Epithelial cell of prostate (primary cell): ENCODE results near the gene GRB7.
"Not testable (repeated sequence)": the region's sequence is repeated elsewhere in the genome, so short reads cannot be mapped to it uniquely, and the experiment has no call there.

Source experiments
- DNase-seq: peaks from one replicate; pipeline ENCODE4 v3.0.0-alpha.2; 2011; ENCODE audit warnings: low read depth, low spot score
- H3K27ac ChIP-seq: fragments of 450-650 bp; 2 replicates; pipeline ENCODE4 v1.5.1; 2017; ENCODE audit warnings: mild to moderate bottlenecking

Gene GRB7

DNA sequence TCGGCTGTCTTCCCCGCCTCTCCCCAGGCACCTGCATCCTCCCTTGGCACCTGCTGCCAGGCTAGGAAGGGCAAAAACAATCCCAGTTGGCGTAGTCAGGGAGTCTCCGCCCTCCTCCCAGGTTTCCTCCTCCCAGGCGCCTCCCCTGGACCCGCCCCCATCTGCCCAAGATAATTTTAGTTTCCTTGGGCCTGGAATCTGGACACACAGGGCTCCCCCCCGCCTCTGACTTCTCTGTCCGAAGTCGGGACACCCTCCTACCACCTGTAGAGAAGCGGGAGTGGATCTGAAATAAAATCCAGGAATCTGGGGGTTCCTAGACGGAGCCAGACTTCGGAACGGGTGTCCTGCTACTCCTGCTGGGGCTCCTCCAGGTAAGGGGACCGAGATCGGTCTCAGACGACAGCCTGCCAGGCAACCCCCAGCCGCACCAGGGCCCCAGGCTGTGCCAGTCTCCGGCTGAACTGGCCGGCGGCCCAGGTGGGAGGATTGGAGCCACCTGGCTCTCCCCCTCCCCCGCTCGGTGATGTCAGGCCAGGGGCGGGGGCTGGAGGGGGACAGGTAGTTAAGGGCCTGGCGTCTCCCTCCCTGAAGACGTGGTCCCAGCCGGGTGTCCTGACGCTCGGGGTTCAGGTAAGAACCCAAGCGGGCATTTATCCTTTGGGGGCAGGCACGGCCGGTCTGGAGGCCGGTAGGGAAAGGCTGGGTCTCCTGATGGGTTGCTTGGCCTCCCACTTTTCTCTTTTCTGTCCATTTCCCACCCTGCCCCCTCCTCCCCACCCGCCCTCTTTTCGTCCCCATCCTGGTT lies at the start of gene GRB7:
Gene GRB7, plus strand, starts transcription at position 179 of the 808 bp plus-strand sequence. CDS start 4,364 bp downstream, outside the sequence.
- no peak for DNase-seq
- H3K27ac ChIP-seq, result peak within 1 kb of the TSS; percentile 99

DNA sequence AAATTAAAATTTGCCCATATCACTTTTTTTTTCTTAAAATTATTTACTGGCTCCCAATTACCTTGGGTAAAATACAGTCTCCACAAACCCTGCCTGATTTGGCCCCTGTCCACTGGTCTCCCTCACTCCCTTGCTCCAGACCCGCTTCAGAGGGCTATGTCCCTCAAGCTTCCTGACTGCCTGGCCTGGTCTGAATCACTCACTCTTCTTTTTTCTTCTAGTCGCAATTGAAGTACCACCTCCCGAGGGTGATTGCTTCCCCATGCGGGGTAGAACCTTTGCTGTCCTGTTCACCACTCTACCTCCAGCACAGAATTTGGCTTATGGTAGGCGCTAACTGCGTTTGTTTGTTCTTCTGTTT lies 49.3 kb upstream of the GRB7 start:
- DNase-seq, result no peak
- H3K27ac ChIP-seq, result peak overlapping the region; percentile 81

DNA sequence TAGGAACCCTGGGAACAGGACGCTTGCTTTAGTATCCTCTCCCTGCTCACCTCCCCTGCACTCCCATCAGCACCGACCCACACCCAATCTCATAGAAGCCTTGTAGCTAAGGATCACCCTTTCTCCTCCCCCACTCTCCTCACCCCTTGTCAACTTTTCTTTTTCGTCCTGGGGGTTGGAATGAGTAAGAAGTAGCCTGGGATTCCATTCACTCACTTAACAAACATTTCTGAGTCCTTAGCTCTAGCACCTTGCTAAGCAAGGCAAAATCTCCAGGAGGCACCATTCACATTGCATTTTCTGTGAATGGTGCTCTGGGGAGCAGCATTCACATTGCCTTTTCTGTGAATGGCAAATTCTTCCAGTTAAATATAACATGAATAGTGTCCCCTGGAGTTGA lies 48.8 kb upstream of the GRB7 start:
- no peak for DNase-seq

DNA sequence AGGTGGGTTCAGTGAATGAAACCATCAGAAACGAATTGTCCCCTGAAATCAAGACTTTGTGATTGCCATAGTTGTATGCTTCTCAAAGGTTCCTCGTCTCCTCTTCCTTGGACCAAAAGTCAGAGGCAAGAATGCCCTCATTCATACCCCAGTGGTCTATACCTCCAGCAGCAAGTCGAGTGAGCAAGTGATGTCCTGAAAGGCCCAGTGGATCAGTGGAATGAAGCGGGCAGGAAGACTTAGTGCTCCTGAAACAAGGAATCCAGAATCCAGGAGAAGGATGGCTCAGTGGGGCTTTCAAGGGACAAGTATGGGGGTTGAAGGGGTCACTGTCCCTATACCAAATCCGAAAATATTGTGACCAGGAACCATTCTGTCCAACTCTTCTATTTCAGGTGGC lies 43.1 kb upstream of the GRB7 start:
- no peak for DNase-seq
- H3K27ac ChIP-seq, result no peak overlapping the region

More for the DNA sequence above, 48.8 kb upstream of the GRB7 start:
- H3K27ac ChIP-seq, result peak overlapping the region; percentile 81

DNA sequence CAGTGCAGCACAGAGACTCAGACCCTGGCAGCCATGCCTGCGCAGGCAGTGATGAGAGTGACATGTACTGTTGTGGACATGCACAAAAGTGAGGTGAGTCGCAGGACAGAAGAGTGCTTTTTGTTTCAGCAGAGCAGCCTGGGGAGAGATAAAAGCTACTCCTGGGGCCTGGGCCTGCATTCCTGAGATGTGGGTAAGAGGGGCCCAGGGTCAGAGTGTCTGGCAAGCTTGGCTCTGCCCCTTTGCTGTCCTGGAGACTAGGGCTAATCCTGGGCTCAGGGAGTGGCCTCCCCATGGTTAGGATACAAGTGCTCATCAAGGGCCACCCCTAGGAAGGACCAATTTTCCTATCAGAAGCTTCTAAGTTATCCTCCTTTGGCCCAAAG lies 42.7 kb upstream of the GRB7 start:
- DNase-seq, result no peak
- H3K27ac ChIP-seq, result no peak overlapping the region

DNA sequence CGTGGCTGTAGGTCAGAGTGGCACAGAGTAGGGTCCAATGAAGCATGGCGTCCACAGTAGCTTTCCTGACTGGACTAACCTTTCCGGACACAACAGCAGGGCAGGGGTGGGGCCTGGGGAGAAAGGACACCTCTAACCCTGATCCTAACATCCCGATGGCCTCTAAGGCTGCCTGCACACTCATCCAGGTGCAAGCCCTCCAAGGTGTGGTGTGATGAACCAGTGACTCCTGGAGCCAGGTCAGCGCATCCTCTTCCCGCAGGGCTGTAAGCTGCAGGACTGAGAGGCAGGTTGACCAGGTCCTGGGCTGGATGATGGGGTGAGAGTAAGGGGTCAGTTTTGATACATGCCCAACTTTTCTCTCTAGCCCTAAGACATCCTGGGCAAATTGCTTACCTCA lies 41.0 kb upstream of the GRB7 start:
- no peak overlapping the region for H3K27ac ChIP-seq
- no peak for DNase-seq

DNA sequence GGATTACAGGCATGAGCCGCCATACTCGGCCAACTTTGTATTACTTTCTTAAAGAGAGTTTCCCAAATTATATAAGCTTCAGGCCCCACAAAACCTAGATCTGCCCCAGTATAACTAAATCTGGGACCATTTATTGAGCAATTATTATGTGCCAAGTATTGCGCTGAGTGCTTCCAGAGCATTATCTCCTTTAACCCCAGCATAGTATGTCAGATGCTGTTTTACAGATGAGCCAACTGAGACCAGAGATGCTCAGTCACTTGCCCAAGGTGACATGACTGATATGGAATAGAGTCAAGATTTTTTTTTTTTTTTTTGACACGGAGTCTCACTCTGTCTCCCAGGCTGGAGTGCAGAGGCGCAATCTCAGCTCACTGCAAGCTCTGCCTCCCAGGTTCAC lies 39.8 kb upstream of the GRB7 start:
- H3K27ac ChIP-seq, result no peak overlapping the region
- no peak for DNase-seq

DNA sequence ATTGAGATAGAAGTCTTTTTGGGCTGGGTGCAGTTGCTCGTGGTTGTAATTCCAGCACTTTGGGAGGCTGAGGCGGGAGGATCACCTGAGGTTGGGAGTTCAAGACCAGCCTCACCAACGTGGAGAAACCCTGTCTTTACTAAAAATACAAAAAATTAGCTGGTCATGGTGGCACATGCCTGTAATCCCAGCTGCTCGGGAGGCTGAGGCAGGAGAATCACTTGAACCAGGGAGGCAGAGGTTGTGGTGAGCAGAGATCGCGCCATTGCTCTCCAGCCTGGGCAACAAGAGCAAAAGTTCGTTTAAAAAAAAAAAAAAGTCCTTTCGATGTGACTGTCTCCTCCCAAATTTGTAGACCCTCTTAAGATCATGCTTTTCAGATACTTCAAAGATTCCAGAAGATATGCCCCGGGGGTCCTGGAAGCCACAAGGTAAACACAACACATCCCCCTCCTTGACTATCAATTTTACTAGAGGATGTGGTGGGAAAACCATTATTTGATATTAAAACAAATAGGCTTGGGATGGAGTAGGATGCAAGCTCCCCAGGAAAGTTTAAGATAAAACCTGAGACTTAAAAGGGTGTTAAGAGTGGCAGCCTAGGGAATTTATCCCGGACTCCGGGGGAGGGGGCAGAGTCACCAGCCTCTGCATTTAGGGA lies 38.5 kb upstream of the GRB7 start:
- not testable (repeated sequence) for DNase-seq
- peak overlapping the region; percentile 56 for H3K27ac ChIP-seq

DNA sequence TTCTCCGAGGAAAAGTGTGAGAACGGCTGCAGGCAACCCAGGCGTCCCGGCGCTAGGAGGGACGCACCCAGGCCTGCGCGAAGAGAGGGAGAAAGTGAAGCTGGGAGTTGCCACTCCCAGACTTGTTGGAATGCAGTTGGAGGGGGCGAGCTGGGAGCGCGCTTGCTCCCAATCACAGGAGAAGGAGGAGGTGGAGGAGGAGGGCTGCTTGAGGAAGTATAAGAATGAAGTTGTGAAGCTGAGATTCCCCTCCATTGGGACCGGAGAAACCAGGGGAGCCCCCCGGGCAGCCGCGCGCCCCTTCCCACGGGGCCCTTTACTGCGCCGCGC lies 38.0 kb upstream of the GRB7 start, which contains the start of gene ERBB2:
Gene ERBB2, plus strand, starts transcription at position 247 of the 330 bp plus-strand sequence. CDS start 175 bp downstream, outside the sequence.
- DNase-seq, result no peak
- H3K27ac ChIP-seq, result peak within 1 kb of the TSS; percentile 56

DNA sequence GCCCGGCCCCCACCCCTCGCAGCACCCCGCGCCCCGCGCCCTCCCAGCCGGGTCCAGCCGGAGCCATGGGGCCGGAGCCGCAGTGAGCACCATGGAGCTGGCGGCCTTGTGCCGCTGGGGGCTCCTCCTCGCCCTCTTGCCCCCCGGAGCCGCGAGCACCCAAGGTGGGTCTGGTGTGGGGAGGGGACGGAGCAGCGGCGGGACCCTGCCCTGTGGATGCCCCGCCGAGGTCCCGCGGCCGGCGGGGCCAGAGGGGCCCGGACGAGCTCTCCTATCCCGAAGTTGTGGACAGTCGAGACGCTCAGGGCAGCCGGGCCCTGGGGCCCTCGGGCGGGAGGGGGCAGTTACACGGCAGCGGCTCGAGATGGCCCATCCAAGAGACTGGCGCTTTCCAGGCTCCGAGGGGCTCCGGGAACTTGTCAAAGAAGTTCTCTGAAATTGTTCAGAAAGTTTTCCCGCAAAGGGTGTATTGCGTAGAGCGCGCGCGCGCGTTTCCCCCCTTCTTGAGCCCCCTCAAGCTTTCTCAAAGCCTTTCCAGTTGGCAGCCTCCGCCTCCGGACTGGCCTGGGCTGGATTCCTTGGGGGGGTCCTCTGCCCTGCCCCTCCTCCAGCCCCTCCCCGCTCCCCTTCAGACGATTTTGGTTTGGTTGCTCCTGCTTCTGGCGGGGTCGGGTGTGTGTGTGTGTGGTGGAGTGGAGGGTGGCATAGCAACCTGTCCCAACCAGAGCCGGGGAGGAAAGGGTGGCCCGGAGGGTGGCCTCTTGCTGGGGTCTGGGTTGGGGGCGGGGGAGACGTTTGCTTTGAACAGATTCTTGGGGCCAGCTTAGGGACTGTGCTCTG lies 37.4 kb upstream of the GRB7 start:
- peak overlapping the region; percentile 56 for H3K27ac ChIP-seq
- DNase-seq, result no peak

DNA sequence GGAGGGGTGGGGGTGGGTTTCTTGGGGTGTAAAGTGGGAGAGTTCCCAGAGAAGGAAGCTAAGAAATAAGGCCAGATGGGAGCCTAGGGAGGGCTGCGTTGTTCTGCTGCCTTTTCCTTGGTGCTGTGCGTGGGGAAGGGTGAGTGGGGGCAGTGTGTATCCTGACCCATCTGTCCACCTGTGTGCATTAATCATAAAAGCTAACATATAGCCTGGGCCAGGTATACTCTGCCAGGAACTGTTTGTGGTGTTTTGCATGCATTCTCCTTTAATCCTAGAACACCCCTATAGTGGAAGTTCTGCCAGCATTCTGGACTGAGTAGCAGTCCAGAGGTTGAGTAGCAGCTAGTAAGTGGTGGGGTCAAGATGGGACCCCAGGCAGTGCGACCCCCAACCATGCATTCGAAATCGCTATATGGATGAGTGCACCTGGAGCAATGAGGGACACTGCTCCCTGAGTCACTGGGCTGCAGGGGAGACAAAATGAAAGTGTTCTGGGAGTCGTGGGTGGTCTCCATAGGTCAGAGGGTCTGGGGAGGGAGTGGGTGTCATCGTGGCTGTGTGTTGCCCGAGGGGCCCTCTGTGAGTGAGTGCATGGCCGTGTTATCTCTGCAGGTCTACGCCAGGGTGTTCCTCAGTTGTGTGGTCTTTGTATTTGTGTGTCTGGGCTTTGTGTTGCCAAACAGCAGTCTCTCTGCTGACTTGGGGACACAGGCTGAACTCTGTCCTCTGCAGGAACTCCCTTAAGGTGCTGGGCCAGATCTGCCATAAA lies 36.5 kb upstream of the GRB7 start:
- DNase-seq, result no peak
- peak overlapping the region; percentile 56 for H3K27ac ChIP-seq

DNA sequence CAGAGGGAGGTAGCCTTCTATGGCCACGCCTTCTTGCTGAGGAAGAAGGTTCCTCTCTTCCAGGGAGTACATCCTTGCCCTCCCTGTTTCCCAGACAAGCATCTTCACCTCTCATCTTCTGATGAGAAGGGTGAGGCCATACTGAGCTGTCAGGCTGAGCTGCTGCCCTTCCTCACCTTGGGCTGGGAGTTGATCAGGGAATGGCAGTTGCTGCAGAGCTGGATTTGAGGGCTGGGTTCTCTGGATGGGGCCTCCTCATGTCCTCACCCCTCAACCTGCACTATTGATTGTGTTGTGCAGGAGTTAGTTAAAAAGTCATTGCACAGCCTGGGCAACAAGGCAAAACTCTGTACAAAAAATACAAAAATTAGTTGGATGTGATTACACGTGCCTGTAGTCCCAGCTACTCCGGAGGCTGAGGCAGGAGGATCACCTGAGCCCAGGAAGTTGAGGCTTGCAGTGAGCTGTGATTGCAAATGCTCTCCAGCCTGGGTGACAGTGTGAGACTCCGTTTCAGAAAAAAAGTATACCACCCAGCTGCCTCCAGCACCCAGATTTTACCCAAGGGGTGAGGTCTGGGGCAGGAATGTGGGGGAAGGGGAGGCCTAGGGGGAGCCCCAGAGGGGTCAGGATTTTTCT lies 35.8 kb upstream of the GRB7 start:
- DNase-seq, result no peak
- no peak overlapping the region for H3K27ac ChIP-seq

DNA sequence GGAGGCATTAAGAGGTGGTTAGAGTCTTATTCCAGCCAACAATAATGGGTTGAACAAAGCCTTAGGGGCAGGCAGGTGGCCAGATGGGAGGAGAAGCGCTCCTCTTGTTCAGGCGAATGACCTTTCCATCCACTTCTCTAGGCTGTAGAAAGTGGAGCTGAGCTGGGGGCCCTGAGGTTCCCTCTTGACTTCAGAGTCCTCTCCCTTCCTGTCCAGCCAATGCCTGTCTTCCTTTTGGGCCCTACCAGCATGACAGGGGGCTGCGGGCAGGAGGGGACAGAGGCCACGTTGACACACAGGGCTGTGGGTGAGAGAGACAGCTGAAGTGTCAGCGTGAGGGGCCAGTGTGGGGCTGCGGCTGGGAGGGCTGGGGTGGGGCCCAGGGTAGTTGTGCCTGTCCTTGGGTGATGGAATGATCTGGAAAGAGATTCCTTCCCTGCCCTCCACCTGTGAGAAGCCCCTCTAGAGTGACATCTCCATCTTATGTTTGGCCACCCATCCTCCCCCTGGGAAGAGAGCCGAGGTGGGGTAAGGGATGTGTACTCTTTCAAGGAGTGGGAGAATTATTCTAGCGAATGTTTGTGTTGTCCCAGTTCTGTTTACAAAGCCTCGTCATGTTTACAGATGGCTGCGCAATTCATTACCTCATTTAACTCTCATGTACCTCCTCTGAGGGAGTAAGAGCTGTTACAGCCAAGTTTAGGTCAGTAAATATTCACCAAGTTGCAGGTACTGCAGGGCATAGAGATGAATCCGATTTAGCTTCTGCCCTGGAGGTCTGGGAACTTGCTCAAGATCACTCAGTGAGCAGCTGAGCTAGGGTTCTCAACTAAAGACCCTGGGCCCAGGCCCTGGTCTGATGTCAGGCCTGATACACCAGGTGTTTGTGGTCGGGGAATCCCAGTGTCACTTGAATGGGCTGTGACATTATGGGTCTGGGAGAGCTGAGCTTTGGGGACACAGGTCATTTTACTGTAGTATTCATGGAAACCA lies 34.5 kb upstream of the GRB7 start:
- no peak for DNase-seq

DNA sequence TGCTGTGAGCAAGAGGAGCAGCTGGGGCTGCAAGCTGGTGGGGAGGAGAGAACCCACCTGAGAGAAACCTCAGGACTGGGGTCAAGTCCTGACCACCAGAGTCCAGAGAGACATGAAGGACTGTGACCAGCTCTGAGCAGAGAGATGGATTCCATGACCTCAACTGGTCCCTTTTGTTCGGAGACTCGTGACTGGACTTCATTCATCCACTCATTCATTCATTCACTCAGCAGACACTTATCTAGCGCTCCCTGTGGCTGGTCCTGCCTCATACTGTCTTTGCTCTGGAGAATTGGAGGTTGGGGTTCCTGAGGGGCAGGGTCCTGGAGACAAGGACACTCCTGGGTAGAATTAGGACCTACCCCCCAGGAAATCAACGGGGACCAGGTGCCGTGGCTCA lies 33.8 kb upstream of the GRB7 start:
- peak overlapping the region; percentile 12 for H3K27ac ChIP-seq
- no peak for DNase-seq

More for the DNA sequence above, 34.5 kb upstream of the GRB7 start:
- H3K27ac ChIP-seq, result peak overlapping the region; percentile 12

DNA sequence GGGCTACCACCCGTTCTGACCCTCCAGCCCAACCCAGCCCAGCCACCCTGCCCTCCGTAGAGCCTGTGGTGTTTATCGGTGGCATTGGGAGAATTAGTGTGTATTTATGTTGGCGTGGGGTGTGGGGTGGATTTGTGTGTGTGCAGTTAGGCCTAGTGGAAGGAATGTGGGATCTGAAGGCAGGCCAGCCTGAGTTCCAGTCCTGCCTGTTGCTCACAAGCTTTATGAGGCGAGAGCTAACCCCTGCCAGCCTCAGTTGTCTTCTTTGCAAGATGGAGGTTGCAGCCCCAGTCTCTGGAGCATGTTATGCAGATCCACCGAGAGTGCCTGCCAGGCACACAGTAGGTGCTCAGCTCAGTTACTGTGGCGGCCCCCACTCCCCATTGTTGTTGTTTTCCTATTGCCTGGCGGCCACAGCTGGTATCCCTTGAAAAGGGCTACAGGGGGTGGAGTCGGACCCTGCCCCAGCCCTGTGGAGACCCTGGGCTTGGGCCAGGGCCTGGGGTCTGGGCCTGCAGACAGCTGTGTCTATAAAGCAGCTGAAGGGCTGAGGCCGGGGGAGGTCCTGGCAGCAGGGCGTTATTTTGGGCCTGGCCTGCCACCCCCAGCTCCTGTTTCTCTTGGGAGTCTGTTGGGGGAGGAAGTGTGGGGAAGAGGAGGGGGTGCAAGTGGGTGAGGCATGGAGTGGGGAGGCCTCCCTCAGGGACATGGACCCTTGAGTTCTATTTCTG lies 32.8 kb upstream of the GRB7 start:
- peak overlapping the region; percentile 86 for H3K27ac ChIP-seq
- no peak for DNase-seq

DNA sequence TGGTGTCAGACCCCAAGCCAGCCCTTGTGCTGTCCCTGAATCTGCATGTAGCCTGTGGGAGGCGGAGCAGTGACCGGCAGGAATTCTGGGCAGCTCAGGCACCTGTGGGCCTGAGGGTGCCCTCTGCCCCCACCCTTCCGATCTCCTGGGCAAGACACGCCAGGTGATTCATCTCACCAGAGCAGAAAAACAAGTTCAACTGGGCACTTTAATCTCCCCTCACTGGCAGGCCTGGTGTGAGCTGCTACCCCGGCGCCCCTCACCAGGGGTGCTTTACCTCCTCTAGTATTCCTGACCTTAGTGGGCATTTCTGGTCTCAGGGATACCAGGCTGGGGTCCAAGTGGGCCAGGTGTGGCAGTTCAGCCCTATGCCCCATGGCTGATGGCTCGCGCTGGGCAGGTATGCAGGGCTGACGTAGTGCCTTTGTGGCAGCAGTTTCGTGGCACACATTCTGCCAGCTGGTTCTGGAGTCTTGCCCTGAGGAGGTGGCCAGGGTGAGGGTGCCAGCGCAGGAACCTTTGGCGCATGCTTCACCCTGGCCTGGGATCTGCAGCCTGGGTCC lies 31.9 kb upstream of the GRB7 start:
- peak overlapping the region; percentile 86 for H3K27ac ChIP-seq

DNA sequence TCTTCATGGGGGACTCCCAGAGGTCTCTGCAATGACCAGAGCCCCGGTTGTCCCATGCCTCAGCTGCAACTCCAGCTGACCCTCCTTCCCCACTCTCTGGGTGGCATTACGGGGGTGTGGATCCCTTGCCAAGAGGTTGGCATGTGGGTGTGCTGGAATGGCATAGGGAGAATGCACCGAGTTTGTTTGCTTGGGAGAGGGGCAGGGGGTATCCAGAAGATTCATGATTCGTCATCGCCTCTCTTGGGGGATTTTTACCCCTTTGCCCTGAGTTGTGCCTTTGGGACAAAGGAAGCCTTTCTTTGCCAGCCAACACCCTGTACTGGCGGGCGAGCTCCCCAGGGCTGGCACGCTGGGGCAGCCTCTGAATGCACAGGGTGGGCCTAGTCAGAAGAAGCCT lies 31.4 kb upstream of the GRB7 start:
- peak overlapping the region; percentile 86 for H3K27ac ChIP-seq
- DNase-seq, result no peak

More for the DNA sequence above, 31.9 kb upstream of the GRB7 start:
- DNase-seq, result no peak
